Hepatocyte (in vitro differentiated cells): ENCODE measurements around the gene FMNL3.
"Not testable (repeated sequence)": the region's sequence is repeated elsewhere in the genome, so short reads cannot be mapped to it uniquely, and the experiment has no call there.

Source experiments
- EZH2phosphoT487 ChIP-seq: fragments of 200-600 bp; sonication (generic); IDR thresholded peaks from one replicate; pipeline ENCODE4 v1.6.1; 2018; ENCODE audit warnings: antibody characterized with exemption, mild to moderate bottlenecking, low read depth, moderate library complexity; ENCODE audit not compliant: unreplicated experiment, severe bottlenecking
- TF ChIP-seq, protein P1 (sequence below): fragments of 200-600 bp; sonication (generic); IDR thresholded peaks from 2 replicates; pipeline ENCODE4 v1.5.1; 2016; ENCODE audit warnings: antibody characterized with exemption, mild to moderate bottlenecking; ENCODE audit not compliant: poor library complexity

DNA sequence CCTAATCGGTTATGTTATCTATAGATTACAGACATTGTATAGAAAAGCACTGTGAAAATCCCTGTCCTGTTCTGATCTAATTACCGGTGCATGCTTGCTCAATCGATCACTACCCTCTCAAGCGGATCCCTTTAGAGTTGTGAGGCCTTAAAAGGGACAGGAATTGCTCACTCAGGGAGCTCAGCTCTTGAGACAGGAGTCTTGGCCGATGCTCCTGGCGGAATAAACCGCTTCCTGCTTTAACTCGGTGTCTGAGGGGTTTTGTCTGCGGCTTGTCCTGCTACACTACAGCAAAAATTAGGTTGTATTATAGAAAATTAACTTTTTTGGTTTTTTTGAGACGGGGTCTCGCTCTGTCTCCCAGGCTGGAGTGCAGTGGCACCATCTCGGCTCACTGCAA, 33.1 kb upstream of the FMNL3 start:
- TF ChIP-seq, protein P1, sequence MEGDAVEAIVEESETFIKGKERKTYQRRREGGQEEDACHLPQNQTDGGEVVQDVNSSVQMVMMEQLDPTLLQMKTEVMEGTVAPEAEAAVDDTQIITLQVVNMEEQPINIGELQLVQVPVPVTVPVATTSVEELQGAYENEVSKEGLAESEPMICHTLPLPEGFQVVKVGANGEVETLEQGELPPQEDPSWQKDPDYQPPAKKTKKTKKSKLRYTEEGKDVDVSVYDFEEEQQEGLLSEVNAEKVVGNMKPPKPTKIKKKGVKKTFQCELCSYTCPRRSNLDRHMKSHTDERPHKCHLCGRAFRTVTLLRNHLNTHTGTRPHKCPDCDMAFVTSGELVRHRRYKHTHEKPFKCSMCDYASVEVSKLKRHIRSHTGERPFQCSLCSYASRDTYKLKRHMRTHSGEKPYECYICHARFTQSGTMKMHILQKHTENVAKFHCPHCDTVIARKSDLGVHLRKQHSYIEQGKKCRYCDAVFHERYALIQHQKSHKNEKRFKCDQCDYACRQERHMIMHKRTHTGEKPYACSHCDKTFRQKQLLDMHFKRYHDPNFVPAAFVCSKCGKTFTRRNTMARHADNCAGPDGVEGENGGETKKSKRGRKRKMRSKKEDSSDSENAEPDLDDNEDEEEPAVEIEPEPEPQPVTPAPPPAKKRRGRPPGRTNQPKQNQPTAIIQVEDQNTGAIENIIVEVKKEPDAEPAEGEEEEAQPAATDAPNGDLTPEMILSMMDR, result not testable (repeated sequence)
- TF ChIP-seq EZH2phosphoT487, result not testable (repeated sequence)
